ENCODE data around the gene ARL4C.

ARL4C gene, protein sequence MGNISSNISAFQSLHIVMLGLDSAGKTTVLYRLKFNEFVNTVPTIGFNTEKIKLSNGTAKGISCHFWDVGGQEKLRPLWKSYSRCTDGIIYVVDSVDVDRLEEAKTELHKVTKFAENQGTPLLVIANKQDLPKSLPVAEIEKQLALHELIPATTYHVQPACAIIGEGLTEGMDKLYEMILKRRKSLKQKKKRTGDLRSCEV

DNA sequence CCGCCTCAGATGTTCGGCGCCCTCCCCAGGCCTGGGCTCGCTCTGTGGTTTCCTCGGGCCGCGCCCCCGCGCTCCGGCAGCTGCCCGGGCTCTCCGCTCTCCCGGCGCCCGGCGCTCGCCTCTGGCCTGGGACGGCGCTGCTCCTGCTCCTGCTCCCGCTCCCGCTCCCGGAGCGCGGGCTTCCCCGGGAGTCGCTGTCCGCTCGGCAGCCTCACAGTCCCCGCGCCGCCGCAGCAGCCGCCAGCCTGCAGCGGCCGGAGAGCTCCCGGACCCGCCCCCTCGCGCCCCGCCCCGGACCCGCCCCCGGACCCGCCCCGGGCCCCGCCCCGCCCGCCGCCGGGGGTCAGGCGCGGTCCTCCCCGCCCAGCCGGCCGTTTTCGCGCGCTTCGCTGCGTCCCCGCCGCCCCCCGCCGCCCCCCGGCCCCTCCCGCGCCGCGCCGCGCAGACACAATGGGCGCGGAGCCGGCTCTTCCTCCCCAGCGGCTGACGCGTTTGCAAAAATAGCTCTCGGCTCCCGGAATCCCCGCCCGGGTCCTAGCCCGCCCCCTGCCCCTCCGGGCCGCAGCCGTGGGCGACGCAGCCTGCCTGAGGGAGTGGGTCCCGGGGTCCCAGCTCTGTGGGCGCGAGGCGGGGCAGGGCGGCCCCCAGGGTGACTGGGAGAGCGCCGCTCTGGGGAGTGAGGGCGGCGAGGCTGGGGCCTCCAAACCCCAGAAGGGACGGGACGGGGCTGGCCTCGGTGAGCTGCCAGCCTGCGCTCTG lies at the start of gene ARL4C:
TSS of gene ARL4C (minus strand) at position 247 of the 759 bp plus-strand sequence. CDS start 495 bp downstream, outside the sequence.
- in situ Hi-C loops (cut with HindIII; ENCODE audit: low sequenced_read_pairs) = no loop called here

DNA sequence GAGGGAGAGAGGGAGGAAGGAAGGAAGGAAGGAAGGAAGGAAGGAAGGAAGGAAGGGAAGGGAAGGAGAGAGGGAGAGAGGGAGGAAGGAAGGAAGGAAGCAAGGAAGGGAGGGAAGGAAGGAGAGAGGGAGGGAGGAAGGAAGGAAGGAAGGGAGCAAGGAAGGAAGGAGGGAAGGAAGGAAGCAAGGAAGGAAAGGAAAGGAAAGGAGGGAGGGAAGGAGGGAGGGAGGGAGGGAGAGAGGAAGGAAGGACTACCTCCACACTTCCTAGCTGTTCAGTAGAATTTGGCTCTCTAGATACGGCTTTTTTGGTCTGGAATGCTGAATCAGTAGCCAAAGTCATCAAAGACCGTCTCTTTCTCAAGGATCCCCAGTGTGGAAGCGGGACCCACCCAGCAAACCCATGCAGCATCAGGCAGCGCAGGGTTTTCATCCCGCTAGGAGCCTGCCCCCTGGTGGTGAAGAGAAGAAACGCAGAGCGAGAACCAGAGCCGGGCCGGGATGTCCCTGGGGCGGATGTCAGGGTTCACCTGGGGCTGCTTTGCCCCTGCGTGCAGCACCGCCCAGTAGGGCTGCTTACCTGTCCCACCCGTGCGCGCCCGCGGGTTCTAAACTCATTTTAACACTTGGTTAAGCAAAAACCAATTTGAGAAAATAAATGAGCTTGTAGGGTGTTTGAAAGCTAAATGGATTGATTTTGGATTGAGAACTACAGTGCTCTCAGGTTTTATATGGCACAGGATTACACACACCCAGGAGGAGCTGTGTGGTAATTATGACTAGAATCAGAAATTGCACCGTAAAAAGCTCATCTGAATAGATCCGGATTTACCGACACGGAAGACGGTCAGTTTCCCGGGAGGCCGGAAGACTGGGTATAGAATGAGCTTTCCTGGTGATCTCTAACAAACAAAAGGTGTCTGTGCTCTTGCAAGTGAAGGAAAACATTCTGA lies 48.1 kb upstream of the ARL4C start:
- in situ Hi-C loops (cut with HindIII; ENCODE audit: low sequenced_read_pairs) = no loop called here

- in situ Hi-C loops (cut with HindIII; ENCODE audit: low sequenced_read_pairs) = no loop called here
Measured at GRCh38 chr2:234542742-234543141, 45.9 kb upstream of the ARL4C start.

- in situ Hi-C loops (cut with HindIII; ENCODE audit: low sequenced_read_pairs) = no loop called here
Measured at GRCh38 chr2:234537929-234538328, 41.0 kb upstream of the ARL4C start.

- in situ Hi-C loops (cut with HindIII; ENCODE audit: low sequenced_read_pairs) = no loop called here
Measured at GRCh38 chr2:234536178-234536965, 39.5 kb upstream of the ARL4C start.

- in situ Hi-C loops (cut with HindIII; ENCODE audit: low sequenced_read_pairs) = no loop called here
Measured at GRCh38 chr2:234535464-234535863, 38.6 kb upstream of the ARL4C start.

DNA sequence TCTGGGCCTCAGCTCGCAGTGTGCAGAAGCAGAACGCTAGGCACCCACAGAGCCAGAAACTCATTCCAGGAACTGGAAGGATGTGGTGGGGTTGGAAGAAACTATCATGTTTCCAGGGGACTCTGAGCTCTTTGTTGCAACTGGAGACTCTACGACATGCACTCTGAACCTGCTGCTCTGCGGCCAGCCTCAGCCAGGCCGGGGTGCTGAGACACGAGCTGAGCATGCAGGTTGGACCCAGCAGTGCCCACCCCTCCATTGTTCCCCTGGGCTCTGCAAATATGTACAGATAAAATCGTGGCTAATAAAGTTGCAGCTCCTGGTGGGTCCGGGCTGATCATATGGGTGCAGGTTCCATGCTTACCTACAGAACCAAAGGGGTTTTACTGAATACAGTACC lies 37.6 kb upstream of the ARL4C start:
- in situ Hi-C loops (cut with HindIII; ENCODE audit: low sequenced_read_pairs) = no loop called here

DNA sequence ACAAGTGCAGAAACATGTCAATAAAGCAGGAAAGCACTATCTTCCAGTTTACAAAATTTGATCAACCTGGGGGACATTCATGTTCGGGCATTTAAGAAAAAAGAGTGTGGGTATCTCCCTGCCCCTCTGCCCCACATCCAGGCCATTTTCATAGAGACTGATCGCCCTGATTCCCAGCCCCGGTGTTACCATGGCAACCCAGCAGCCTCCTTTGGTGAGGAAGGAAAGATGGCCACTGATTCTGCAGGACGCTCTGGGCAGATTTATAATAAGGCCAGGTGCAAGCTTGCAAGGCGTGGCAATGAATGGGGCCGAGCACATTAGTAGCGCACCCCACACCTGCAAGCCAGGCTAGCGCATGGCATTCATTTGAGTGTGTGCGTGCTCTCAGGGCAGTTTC lies 36.7 kb upstream of the ARL4C start:
- in situ Hi-C loops (cut with HindIII; ENCODE audit: low sequenced_read_pairs) = no loop called here

- in situ Hi-C loops (cut with HindIII; ENCODE audit: low sequenced_read_pairs) = no loop called here
Measured at GRCh38 chr2:234528410-234529148, 31.7 kb upstream of the ARL4C start.

- in situ Hi-C loops (cut with HindIII; ENCODE audit: low sequenced_read_pairs) = no loop called here
Measured at GRCh38 chr2:234526711-234527110, 29.8 kb upstream of the ARL4C start.

GRCh38 chr2:234521536-234521935 lies 24.7 kb upstream of the ARL4C start:
- in situ Hi-C loops (cut with HindIII; ENCODE audit: low sequenced_read_pairs) = loop anchor here (25.0 kb wide), 1 partner anchor 609 kb away; the partner anchor contains the start of gene TRPM8

- in situ Hi-C loops (cut with HindIII; ENCODE audit: low sequenced_read_pairs) = loop anchor here (25.0 kb wide), 1 partner anchor 607 kb away; the partner anchor contains the start of gene TRPM8
Measured at GRCh38 chr2:234518986-234519642, 22.2 kb upstream of the ARL4C start.

DNA sequence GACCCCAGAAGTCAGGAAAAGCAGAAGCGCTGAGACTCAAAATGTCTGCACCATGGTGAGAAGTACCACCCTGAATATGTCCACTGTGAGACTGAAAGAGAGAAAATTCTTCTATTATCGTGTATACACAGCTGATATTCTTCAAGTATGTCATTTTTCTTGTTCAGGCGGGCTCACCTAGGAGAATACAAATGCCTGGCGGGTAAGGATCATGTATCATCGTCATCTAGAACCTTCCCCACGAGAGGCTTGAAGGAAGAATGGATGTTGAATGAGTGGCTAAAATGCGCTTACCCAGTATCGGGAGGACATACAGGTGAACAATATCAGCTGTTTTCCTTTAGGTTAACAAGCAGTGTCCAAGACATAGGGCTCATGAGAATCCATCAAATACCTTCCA lies 21.1 kb upstream of the ARL4C start:
- in situ Hi-C loops (cut with HindIII; ENCODE audit: low sequenced_read_pairs) = loop anchor here (25.0 kb wide), 1 partner anchor 606 kb away; the partner anchor contains the start of gene TRPM8

GRCh38 chr2:234514873-234515638 lies 18.2 kb upstream of the ARL4C start:
- in situ Hi-C loops (cut with HindIII; ENCODE audit: low sequenced_read_pairs) = loop anchor here (25.0 kb wide), 1 partner anchor 603 kb away; the partner anchor contains the start of gene TRPM8

GRCh38 chr2:234514099-234514498 lies 17.2 kb upstream of the ARL4C start:
- in situ Hi-C loops (cut with HindIII; ENCODE audit: low sequenced_read_pairs) = loop anchor here (25.0 kb wide), 1 partner anchor 602 kb away; the partner anchor contains the start of gene TRPM8

DNA sequence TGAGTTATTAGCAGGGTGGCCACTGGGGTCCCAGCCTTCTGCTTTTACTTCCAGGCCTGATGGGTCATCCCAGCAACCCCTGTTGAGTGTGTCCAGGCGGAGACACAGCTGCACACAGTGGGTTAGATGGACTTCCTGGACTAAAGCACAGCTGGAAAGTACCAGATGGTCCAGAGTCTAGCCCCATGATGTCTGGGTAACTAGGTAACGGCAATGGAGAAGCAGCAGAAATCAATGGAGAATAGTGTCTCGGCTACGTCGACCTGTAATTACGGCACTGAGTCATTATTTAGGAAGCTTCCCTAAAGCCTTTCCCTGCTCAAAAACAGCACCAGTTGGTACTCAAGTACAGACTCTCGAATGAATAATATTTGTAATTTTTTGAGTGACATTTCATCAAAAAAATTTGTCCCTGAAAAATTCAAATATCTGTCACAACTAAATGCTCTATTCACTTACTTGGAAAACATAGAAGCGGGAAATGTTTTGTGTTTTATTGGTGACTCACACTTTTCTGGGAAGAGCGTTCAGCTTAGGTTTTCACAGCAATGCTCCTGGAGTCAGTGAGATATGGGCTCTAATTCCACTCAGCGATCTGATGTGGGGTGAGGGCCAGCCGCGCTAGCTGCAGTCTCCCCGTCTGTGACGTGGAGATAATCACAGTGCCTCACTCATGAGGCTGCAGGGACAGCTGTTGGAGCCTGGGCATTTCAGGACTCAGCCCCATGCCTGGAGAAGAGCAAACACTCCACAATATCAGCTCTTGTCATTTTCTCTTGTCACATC lies 16.2 kb upstream of the ARL4C start:
- in situ Hi-C loops (cut with HindIII; ENCODE audit: low sequenced_read_pairs) = loop anchor here (25.0 kb wide), 1 partner anchor 601 kb away; the partner anchor contains the start of gene TRPM8

DNA sequence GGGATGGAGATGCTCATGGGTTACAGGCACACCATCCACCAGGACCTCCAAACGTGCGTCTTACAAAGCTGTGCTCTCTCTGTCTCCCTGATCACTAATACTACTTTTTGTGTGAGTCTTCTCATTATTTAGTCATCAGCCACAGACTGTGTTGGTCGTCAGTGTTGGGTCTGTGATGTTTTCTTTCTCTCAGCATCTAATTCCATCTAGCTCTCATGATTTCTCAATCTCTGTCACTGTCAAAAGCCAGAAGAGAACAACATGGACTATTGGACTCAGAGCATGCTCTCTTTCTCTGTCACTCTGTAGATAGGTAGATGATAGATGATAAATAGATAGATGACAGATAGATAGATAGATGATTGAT lies 6.0 kb upstream of the ARL4C start:
- in situ Hi-C loops (cut with HindIII; ENCODE audit: low sequenced_read_pairs) = loop anchor here (10.0 to 25.0 kb wide), 2 partner anchors 208 to 591 kb away; partner anchors contain the start of gene TRPM8
